Measurements from ENCODE around the gene PFAS.

The PFAS gene

DNA sequence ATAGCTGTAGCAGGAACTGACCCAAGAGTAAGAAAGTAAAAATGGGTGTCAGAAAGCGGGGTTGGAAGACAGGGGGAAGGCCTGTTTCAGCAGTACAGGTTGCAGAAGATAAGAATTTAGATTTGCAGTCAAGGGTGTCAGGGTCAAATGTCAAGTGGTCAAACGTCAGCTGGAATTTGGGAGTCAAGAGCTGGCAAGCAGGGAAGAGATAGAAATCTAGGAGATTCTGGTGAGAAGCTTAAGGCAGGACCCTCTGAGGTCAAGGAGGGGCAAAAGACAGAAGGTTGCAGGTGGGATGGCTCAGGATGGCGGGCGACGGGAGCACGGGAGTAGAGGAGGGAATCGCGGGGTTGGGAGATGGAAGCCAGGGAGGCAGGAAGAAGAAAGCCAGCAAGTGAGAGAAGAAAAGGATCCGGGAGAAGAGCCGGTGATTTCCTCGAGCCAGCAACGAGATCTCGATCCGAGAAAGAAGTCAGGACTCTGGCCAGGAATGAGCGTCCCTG lies 45.8 kb downstream of the PFAS start:
- no peak for DNase-seq (ENCODE audit: low spot score)

DNA sequence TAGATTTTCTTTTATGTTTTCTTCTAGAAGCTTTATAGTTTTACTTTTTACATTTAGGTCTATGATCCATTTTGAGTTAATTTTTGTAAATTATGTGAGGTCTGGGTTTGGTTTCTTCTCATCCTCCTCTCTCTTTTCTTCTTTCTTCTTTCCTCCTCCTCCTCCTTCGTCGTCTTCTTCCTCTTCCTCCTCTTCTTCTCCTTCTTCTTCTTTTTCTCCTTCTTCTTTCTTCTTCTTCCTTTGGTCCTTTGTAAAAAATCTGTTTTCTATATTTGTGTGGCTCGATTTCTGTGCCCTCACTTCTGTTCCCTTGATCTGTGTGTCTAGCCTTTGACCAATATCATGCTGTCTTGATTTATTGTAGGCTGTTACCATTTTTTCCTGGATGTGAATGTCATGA lies 51.1 kb downstream of the PFAS start:
- DNase-seq (ENCODE audit: low spot score) = no peak

DNA sequence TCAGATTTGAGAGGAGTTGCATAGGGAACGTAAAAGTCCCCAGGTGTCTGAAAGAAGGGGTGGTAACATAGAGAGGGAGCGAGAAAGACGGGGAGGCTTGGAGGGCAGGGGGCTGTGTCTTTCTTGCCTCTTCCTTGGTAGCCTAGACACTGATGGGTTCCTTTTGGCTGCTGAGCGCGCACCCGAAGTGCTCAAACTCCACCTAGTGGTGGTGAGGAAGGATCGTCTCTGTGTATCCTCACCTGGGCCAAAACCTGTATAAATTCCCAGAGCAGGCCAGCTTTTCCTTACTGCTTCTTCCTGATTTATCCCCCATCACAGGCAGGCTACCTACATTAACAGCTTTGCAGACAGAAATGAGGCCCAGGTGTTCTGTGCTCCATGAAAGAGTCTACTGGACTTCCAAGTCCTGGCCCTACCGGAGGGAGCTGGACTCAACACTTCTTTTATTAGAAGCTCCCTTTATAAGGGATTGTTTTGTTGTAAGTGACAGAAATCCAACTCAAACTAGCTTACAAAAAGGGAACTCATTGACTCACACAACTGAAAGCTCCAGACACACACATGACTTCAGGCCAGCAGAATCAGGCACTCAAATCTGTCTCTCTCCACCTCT lies 51.6 kb downstream of the PFAS start:
- peak; percentile 79 for DNase-seq (ENCODE audit: low spot score)

DNA sequence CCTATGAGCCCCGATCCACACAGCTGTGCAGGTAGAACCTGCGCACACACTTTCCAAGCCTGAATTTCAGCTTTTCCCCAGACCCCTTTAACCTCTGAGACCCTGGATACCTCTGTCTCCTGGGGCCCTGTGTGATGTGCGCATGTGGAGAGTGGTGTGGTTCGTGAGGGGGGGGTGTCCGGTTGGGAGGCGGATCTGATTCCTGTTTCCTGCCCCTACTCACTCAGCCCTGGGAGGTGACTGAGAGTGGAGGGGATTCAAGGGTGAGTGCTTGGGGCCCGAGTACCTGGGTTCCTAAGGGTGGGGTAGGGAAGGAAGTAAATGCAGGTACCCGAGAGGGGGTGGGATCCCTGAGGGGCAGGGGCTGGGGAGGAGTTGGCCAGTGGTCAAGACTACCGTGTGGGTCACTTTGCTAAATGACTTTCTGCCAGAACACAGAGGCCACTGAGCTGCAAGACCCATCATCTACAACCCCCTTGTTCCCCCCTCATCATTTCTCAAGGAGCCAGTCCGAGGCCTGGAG lies 61.6 kb downstream of the PFAS start:
- DNase-seq (ENCODE audit: low spot score) = no peak

DNA sequence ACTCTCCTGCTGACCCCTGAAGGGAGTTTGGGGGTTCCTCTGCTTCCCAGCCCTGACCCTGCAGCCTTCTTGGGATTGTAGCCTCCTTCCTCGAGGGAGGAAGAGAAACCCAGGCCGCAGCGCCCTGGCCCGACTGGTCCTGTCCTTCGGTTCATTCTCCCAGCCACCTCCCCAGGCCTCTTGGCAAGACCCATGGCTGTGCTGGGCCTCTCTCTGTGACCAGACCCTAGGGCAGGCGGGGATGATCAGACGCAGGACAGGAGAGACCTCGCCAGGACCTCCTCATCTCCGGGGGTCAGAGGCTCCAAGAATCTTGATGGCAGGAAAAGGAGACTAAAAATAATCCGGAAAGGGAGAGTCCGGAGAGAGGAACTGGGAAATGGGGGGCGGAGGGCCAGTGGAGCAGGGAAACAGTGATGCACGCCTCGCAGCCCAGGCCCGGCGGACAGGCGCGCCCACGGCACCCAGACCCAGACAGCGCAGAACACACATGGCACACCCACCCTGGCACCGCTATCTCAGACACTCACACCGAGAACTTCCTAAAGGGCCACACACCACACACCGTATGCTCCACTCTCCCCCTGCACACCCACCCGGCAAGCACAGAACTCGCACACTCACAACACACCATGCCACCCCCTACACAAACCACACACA lies 62.2 kb downstream of the PFAS start:
- DNase-seq (ENCODE audit: low spot score) = no peak

DNA sequence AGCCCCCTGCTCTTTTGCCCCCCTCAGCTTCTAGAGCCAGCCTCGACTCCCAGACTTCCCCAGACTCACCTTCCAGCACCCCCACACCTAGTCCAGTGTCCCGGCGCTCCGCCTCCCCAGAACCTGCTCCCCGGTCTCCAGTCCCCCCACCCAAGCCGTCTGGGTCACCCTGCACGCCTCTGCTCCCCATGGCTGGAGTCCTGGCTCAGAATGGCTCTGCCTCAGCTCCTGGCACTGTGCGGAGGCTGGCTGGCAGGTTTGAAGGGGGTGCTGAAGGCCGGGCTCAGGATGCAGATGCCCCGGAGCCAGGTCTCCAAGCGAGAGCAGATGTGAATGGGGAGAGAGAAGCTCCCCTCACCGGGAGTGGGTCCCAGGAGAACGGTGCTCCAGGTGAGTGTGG lies 63.2 kb downstream of the PFAS start:
- DNase-seq (ENCODE audit: low spot score) = no peak

DNA sequence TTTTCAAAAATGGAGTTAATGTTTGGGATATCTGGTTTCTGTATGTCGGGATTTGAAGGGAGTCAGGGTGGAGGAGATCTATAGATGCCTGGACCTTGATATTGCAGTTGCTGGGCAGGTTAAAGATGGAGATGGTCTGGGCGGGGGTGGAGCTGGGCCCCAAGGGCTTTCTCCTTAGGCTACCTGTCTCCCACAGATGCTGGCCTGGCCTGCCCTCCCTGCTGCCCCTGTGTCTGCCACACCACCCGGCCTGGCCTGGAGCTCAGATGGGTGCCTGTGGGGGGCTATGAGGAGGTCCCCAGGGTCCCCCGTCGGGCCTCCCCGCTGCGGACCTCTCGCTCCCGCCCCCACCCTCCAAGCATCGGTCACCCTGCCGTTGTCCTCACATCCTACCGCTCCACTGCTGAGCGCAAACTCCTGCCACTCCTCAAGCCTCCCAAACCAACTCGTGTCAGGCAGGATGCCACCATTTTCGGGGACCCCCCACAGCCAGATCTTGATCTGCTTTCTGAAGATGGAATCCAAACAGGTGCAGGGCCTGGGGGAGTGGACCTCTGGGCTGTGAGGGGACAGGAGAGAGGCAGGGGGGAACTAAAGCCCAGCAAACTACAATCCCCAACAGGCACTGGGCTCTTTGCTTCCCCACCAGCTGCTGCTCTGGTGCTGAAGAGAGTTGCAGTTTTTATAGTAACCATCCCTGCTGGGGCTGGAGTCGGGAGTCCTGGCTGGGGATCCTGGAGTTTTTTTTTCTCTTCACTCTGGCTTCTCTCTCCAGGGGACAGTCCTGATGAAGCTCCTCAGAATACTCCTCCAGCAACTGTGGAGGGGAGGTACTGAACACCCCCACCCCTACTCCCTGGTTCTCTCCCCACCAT lies 63.9 kb downstream of the PFAS start:
- no peak for DNase-seq (ENCODE audit: low spot score)

DNA sequence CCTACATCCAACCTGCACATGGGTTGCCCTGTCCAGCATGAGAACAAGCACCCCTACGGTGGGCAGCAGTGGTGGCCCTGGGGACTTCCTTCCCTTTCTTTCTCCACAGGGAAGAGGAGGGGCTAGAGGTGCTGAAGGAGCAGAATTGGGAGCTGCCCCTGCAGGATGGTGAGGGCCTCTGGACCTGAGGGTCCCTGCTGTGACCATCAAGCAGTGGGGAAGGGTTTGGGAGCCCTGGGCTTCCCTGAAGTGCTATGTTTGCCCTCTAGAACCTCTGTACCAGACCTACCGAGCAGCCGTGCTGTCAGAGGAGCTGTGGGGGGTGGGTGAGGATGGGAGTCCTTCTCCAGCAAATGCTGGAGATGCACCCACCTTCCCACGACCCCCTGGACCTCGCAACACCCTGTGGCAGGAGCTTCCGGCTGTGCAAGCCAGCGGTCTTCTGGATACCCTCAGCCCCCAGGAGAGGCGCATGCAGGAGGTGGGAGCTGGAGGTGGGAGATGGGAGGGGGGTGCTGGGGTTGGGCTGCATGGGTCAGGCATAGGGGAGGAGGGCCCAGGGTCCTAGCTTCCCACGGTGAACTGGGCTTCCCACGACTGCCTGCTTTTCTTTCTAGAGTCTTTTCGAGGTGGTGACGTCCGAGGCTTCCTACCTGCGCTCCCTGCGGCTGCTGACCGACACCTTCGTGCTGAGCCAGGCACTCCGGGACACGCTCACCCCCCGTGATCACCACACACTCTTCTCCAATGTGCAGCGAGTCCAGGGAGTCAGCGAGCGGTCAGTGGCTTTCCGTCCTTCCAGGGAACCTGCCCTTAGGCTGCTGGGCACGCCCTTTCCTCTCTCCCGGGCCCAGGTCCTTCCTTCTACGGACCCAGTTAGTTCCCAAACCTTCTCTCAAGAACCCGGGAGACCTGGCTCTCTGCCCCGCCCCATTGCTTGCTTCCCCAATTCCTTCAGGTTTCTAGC lies 66.0 kb downstream of the PFAS start:
- no peak for DNase-seq (ENCODE audit: low spot score)

DNA sequence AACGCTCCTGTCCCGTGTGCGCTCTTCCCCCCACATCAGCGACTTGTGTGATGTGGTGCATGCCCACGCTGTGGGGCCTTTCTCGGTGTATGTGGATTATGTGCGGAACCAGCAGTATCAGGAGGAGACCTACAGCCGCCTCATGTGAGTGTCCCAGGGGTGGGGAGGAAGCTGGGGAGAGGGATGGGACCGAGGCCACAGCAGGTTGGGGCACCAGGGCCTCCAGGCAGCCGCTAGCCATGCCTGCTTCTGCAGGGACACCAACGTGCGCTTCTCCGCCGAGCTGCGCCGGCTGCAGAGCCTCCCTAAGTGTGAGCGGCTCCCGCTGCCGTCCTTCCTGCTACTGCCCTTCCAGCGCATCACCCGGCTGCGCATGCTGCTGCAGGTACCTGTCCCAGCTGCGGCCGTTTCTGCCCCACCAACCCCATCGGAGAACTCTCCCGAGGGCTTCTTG lies 66.7 kb downstream of the PFAS start:
- no peak for DNase-seq (ENCODE audit: low spot score)

DNA sequence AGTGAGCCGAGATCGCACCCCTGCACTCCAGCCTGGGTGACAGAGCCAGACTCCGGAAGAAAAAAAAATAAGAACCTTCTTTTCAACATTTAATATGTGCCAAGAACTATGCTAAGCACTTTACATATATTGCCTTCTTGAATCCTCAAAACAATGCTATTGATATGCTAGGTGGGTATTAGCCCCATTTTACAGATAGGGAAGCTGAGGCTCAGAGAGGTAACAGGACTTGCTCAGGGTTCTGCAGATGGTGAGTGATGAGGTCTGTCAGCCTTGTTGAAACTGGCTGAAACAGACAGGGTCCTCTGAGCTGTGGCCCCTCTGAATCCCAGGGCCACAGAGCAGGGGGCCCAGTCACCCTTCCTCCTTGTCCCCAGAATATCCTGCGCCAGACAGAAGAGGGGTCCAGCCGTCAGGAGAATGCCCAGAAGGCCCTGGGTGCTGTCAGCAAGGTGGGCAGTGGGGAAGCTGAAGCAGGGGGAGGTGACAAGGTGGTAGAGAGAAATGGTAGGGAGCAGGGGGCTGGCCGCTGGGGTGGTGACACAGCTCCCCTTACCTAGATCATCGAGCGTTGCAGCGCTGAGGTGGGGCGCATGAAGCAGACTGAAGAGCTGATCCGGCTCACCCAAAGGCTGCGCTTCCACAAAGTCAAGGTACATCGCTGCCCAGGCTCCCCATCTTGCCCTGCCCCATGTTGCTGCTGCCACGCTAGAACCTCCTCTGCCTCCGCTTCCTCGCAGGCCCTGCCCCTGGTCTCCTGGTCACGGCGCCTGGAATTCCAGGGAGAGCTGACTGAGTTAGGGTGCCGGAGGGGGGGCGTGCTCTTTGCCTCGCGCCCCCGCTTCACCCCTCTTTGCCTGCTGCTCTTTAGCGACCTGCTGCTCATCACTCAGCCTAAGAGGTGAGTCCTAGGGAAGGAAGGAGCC lies 69.2 kb downstream of the PFAS start:
- no peak for DNase-seq (ENCODE audit: low spot score)

Measured in hematopoietic multipotent progenitor cell treated with erythropoietin and hydrocortisone succinate and interleukin-3 and kit ligand, for 17 days (in vitro differentiated cells).